HL-60 (cell line): ENCODE measurements around the gene GPR161.

Source experiments
- DNase-seq, 2 experiments: peaks; one replicate each; pipeline ENCODE4 v3.0.0-alpha.2; 2010 to 2020; ENCODE audit warnings: low read depth in 1 of 2, low spot score in 1 of 2
- H3K27ac ChIP-seq: fragments of 250-450 bp; sonication (Bioruptor Pico); replicated peaks from 2 replicates; pipeline ENCODE4 v1.5.1; 2020; ENCODE audit warnings: mild to moderate bottlenecking, moderate library complexity
- H3K27me3 ChIP-seq: fragments of 250-450 bp; sonication (Bioruptor Pico); 2 replicates; pipeline ENCODE4 v1.5.1; 2021; ENCODE audit warnings: mild to moderate bottlenecking, moderate library complexity; ENCODE audit not compliant: insufficient read depth, poor library complexity, severe bottlenecking
- H3K4me3 ChIP-seq: replicated peaks from 2 replicates; pipeline ENCODE4 v1.5.1; 2011; ENCODE audit warnings: mild to moderate bottlenecking, control low read depth, low read length; ENCODE audit not compliant: insufficient read depth
- GABPA ChIP-seq: IDR thresholded peaks from 2 replicates; pipeline ENCODE4 v1.6.1; 2012; ENCODE audit warnings: low read depth
- POLR2AphosphoS5 ChIP-seq: IDR thresholded peaks from 2 replicates; pipeline ENCODE4 v1.6.1; 2012; ENCODE audit warnings: low read depth
- SPI1 ChIP-seq: IDR thresholded peaks from 2 replicates; pipeline ENCODE4 v1.6.1; 2012; ENCODE audit warnings: low read depth, mild to moderate bottlenecking, borderline replicate concordance
- TF ChIP-seq, protein P1 (sequence below): IDR thresholded peaks from one replicate; pipeline ENCODE4 v1.5.1; 2011; ENCODE audit warnings: low read length, control low read depth, inconsistent platforms; ENCODE audit not compliant: insufficient read depth
- TF ChIP-seq, protein P2 (sequence below): IDR thresholded peaks from 2 replicates; pipeline ENCODE4 v1.6.1; 2012; ENCODE audit warnings: low read depth; ENCODE audit not compliant: insufficient replicate concordance

GPR161 gene

DNA sequence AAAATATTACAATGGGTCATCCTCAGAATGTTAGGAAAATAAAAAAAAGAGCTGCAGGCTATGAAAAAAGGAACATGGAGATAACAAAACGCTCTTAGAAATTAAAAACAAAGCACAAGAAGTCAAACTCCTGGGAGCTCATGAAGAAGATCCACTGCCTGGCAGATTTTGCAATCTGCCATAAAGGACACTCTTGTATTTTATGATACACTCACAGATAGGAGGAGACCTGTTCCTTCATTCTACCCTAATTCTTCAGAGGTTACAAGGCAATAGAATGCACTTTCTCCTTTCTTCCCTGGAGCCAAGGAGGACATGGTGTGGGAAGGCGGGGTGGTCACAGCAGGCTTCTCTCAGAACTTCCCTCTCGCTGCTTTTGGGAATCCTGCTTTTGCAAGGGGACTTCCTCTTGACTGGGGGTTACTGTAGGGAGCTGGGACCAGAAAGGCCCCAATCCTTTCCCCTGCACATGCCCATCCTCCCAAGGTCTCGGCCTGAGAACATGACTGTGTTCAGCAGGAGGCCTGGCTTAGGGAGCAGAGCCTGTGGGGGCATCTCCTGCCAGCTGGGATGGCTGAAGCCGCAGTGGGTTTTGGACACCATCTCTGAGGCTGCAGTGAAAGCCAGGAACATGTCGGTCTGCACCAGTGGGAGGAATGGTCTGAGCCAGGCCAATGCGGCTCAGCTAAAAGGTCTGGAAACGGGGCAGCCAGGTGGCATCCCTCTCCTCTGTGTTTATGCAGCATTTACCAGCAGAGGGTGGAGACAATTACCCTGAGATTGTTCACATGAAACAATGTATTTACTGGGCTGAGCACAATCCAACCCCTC, 44.8 kb downstream of the GPR161 start:
- DNase-seq: no peak
- H3K27ac ChIP-seq: no peak overlapping the region
- H3K4me3 ChIP-seq: no peak overlapping the region
- TF ChIP-seq, protein P1, sequence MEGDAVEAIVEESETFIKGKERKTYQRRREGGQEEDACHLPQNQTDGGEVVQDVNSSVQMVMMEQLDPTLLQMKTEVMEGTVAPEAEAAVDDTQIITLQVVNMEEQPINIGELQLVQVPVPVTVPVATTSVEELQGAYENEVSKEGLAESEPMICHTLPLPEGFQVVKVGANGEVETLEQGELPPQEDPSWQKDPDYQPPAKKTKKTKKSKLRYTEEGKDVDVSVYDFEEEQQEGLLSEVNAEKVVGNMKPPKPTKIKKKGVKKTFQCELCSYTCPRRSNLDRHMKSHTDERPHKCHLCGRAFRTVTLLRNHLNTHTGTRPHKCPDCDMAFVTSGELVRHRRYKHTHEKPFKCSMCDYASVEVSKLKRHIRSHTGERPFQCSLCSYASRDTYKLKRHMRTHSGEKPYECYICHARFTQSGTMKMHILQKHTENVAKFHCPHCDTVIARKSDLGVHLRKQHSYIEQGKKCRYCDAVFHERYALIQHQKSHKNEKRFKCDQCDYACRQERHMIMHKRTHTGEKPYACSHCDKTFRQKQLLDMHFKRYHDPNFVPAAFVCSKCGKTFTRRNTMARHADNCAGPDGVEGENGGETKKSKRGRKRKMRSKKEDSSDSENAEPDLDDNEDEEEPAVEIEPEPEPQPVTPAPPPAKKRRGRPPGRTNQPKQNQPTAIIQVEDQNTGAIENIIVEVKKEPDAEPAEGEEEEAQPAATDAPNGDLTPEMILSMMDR: no peak
- TF ChIP-seq POLR2AphosphoS5 (no peak), GABPA (no peak), SPI1 (no peak)
- TF ChIP-seq, protein P2, sequence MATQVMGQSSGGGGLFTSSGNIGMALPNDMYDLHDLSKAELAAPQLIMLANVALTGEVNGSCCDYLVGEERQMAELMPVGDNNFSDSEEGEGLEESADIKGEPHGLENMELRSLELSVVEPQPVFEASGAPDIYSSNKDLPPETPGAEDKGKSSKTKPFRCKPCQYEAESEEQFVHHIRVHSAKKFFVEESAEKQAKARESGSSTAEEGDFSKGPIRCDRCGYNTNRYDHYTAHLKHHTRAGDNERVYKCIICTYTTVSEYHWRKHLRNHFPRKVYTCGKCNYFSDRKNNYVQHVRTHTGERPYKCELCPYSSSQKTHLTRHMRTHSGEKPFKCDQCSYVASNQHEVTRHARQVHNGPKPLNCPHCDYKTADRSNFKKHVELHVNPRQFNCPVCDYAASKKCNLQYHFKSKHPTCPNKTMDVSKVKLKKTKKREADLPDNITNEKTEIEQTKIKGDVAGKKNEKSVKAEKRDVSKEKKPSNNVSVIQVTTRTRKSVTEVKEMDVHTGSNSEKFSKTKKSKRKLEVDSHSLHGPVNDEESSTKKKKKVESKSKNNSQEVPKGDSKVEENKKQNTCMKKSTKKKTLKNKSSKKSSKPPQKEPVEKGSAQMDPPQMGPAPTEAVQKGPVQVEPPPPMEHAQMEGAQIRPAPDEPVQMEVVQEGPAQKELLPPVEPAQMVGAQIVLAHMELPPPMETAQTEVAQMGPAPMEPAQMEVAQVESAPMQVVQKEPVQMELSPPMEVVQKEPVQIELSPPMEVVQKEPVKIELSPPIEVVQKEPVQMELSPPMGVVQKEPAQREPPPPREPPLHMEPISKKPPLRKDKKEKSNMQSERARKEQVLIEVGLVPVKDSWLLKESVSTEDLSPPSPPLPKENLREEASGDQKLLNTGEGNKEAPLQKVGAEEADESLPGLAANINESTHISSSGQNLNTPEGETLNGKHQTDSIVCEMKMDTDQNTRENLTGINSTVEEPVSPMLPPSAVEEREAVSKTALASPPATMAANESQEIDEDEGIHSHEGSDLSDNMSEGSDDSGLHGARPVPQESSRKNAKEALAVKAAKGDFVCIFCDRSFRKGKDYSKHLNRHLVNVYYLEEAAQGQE: no peak
- no peaks in the 10 kb centered on the region for H3K27me3 ChIP-seq

DNA sequence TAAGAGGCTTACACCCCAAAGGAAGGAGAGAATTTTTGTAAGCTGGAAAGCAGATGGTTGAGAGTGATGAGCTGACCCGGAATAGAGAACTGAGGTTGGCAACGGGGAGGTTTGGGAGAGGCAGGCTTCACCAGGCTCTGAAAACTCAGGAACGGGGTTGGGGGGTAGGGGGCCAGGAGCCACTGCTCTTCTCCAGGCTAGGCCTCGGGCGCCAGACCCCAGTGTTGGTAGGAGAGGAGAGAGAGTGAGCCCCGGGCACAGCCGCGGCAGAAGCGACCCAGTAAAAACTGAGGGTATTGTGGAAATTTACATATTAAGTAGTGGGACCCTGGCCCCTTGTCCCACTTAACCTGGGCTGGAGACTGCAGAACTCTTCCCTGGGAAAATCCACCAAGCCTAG, 45.7 kb downstream of the GPR161 start:
- no peak overlapping the region for H3K4me3 ChIP-seq
- no peak for TF ChIP-seq SPI1
- TF ChIP-seq, protein P2: no peak
- TF ChIP-seq, protein P1: no peak
- no peak for TF ChIP-seq GABPA
- TF ChIP-seq POLR2AphosphoS5: no peak
- no peak for DNase-seq

DNA sequence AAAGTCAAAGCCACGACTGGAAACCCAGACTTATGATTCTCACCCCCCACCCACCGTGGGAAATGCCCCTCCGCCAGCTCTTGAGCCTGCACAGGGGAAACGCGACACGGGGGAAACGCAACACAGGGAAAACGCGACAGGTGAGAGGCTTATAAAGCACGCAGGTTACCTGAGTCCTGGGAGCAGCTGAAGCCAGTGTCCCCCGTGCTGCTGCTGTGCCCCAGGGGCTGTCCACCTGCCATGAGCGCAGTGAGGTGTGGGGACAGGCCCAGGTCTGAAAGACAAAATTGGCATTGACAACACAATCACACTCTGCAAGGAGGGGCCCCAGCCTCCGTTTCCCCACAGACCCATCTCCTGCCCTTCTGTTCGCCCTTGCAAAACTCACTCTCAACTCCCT, 46.3 kb downstream of the GPR161 start:
- Histone ChIP-seq H3K4me3 (no peak overlapping the region), H3K27me3 (no peaks in the 10 kb centered on the region), H3K27ac (no peak overlapping the region)
- no peak for DNase-seq
- TF ChIP-seq SPI1 (no peak), POLR2AphosphoS5 (no peak), GABPA (no peak)
- TF ChIP-seq, protein P1: no peak
- TF ChIP-seq, protein P2: no peak

More for the DNA sequence above, 45.7 kb downstream of the GPR161 start:
- Histone ChIP-seq H3K27ac (no peak overlapping the region), H3K27me3 (no peaks in the 10 kb centered on the region)
